ENCODE results near the gene MIAT. TPM values are rescaled to one million over a fixed set of nuclear protein-coding genes. Genes with fewer than 3 reads are reported as not detected.

MIAT gene
- total and polyA plus RNA-seq, 2 donors from 2014 or later = 0.04 to 6.8 TPM

DNA sequence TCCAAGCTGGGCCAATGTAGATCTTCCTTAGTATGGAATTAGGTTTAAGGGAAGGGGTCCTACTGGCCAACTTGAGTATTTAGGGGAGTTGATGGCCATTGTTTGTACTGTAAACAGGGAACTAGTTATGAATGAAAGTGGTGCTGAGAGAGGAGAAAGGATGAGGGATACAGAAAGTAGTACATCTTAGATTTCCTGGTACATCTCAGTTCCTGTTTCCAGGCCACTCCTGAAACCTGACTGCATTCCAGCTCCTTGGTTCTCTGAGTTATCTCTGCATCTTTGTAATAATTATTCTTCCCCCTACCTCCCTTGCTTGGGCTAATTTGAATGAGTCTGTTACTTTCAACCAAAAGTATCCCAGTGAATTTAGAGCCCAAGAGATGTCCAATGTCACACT, 30.1 kb downstream of the MIAT start:
- no peak overlapping the region for H3K4me3 ChIP-seq (ENCODE audit: low read length in 3 of 3)
- H3K4me1 ChIP-seq (ENCODE audit: control insufficient read depth in 2 of 3, insufficient read depth in 2 of 3, low read depth in 1 of 3, low read length in 3 of 3) = peaks cover 0 to 2% (median 0%) of the 10 kb centered on the region in 3 donors
- H3K36me3 ChIP-seq (ENCODE audit: control insufficient read depth in 2 of 3, insufficient read depth in 3 of 3, low read length in 3 of 3) = no peaks in the 10 kb centered on the region
- H3K27me3 ChIP-seq (ENCODE audit: control insufficient read depth, insufficient read depth, low read length) = no peaks in the 10 kb centered on the region
- intact Hi-C loops (cut with DNase I) = no loop called here
- no peak for FAIRE-seq
- H3K9ac ChIP-seq (ENCODE audit: low read length in 3 of 3) = no peak overlapping the region
- no peak for DNase-seq
- no peak overlapping the region for H3K27ac ChIP-seq (ENCODE audit: low read depth in 2 of 2, low read length in 2 of 2)
- peaks cover 0 to under 1% (median 0%) of the 10 kb centered on the region in 3 donors for H3K9me3 ChIP-seq (ENCODE audit: control insufficient read depth in 2 of 3, insufficient read depth in 1 of 3, low read length in 3 of 3)
- TF ChIP-seq, protein P1, sequence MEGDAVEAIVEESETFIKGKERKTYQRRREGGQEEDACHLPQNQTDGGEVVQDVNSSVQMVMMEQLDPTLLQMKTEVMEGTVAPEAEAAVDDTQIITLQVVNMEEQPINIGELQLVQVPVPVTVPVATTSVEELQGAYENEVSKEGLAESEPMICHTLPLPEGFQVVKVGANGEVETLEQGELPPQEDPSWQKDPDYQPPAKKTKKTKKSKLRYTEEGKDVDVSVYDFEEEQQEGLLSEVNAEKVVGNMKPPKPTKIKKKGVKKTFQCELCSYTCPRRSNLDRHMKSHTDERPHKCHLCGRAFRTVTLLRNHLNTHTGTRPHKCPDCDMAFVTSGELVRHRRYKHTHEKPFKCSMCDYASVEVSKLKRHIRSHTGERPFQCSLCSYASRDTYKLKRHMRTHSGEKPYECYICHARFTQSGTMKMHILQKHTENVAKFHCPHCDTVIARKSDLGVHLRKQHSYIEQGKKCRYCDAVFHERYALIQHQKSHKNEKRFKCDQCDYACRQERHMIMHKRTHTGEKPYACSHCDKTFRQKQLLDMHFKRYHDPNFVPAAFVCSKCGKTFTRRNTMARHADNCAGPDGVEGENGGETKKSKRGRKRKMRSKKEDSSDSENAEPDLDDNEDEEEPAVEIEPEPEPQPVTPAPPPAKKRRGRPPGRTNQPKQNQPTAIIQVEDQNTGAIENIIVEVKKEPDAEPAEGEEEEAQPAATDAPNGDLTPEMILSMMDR (IDR thresholded peaks at IDR 0.05; ENCODE audit: borderline replicate concordance, extremely low read depth, insufficient read depth) = no peak

DNA sequence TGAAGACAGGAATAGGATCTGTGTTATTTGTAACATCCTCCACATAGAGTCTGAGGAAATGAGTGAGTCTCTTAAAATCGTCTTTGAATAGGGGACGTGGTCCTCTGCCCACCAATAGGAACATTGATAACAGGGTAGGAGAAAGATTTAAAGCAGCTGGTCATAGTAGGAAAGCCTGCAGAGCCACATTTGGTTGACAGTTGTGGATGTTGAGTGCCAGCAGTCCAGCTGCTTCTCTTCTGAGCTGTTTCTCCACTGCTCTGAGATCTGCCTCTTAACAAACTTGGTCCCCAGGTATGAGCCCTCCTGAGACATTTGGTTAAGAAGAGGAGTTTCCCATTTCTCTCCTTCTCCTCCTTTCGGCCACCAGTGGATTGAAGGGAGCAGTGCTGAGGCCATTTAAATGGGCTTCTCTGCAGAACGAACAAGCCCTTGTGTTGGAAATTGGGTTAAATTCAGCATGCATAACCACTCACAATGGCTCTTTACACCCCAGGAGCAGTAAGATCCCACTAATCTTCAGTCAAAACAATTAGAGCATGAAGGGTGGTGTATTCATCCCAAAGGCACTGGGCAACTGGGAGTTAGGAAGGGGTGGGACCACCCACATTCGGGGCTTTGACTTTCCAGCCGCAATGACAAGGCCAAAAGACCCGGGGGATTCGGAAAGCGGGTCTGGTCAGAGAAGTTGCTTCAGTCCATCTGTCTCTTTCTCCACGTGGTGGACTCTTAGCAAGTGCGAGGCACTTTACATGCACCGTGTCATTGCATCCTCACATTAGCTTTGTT, 32.3 kb downstream of the MIAT start:
- FAIRE-seq = no peak
- TF ChIP-seq, protein P1 (IDR thresholded peaks at IDR 0.05; ENCODE audit: borderline replicate concordance, extremely low read depth, insufficient read depth) = no peak
- DNase-seq = no peak
- H3K36me3 ChIP-seq (ENCODE audit: control insufficient read depth in 2 of 3, insufficient read depth in 3 of 3, low read length in 3 of 3) = peaks cover 0 to 5% (median 0%) of the 10 kb centered on the region in 3 donors
- H3K4me3 ChIP-seq (ENCODE audit: low read length in 3 of 3) = no peak overlapping the region
- no peaks in the 10 kb centered on the region for H3K4me1 ChIP-seq (ENCODE audit: control insufficient read depth in 2 of 3, insufficient read depth in 2 of 3, low read depth in 1 of 3, low read length in 3 of 3)
- no peak overlapping the region for H3K9ac ChIP-seq (ENCODE audit: low read length in 3 of 3)
- intact Hi-C loops (cut with DNase I) = no loop called here
- H3K27me3 ChIP-seq (ENCODE audit: control insufficient read depth, insufficient read depth, low read length) = no peaks in the 10 kb centered on the region
- H3K27ac ChIP-seq (ENCODE audit: low read depth in 2 of 2, low read length in 2 of 2) = no peak overlapping the region
- no peaks in the 10 kb centered on the region for H3K9me3 ChIP-seq (ENCODE audit: control insufficient read depth in 2 of 3, insufficient read depth in 1 of 3, low read length in 3 of 3)

DNA sequence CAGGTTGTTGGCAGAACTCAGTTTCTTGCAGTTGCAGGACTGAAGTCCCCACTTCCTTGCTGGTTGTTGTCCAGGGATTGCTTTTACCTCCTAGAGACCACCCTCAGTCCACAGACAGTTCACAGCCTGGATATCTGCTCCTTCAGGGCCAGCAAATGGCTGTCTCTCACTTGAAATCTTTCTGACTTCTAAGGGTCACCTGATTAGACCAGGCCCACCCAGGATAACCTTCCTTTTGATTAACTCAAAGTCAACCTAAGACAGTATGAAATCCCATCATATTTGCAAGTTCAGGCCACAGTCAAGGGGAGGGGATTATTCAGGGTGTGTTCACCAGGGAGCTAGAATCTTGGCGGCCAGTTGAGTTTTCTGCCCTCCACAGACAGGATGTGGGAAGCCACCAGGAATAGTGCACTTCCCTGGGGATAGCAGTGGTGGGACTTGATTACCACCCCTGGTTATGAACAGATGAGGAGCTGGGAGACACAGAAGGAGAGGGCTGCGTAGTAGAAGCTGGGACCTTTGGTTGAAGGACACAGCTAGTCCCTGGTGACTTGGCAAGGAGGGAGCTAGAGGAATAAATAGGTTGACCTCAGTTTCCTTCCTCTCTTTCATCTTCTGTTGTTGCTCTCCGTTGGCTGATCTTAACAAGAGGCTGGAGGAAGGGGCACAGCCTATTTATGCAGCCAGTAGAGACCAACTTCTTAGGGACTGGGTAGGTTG, 33.4 kb downstream of the MIAT start:
- no peak overlapping the region for H3K9ac ChIP-seq (ENCODE audit: low read length in 3 of 3)
- H3K9me3 ChIP-seq (ENCODE audit: control insufficient read depth in 2 of 3, insufficient read depth in 1 of 3, low read length in 3 of 3) = no peaks in the 10 kb centered on the region
- no peak overlapping the region for H3K27ac ChIP-seq (ENCODE audit: low read depth in 2 of 2, low read length in 2 of 2)
- H3K4me1 ChIP-seq (ENCODE audit: control insufficient read depth in 2 of 3, insufficient read depth in 2 of 3, low read depth in 1 of 3, low read length in 3 of 3) = no peaks in the 10 kb centered on the region
- TF ChIP-seq, protein P1 (IDR thresholded peaks at IDR 0.05; ENCODE audit: borderline replicate concordance, extremely low read depth, insufficient read depth) = no peak
- FAIRE-seq (no peak), DNase-seq (no peak)
- H3K27me3 ChIP-seq (ENCODE audit: control insufficient read depth, insufficient read depth, low read length) = no peaks in the 10 kb centered on the region
- no peak overlapping the region for H3K4me3 ChIP-seq (ENCODE audit: low read length in 3 of 3)
- intact Hi-C loops (cut with DNase I) = no loop called here
- peaks cover 0 to 6% (median 0%) of the 10 kb centered on the region in 3 donors for H3K36me3 ChIP-seq (ENCODE audit: control insufficient read depth in 2 of 3, insufficient read depth in 3 of 3, low read length in 3 of 3)
